Activated B cell treated with CpG ODN at 0.5 μM for 24 hours (primary cell): ENCODE data around the gene GPR152. TPM values are rescaled to one million over a fixed set of nuclear protein-coding genes. Genes with fewer than 3 reads are reported as not detected.

ENCODE experiments used
- ATAC-seq: fragments of 200-7000 bp; cut with Tn5 transposase; one replicate; pipeline ENCODE4 v1.10.0; 2021; ENCODE audit warnings: low read depth, mild to moderate bottlenecking, moderate library complexity
- CTCF ChIA-PET: fragments of 350-600 bp; sonication (Branson Sonifier 250); formaldehyde crosslinking; loops from one replicate; lab custom pipeline; 2021; ENCODE audit warnings: antibody characterized with exemption; lab: Charles Lee
- POLR2A ChIA-PET: fragments of 350-600 bp; sonication (Branson Sonifier 250); formaldehyde crosslinking; loops from one replicate; lab custom pipeline; 2021; ENCODE audit warnings: antibody characterized with exemption; lab: Charles Lee
- DNase-seq: peaks from one replicate; pipeline ENCODE4 v3.0.0; 2022
- H3K27ac Mint-ChIP-seq: one replicate; pipeline ENCODE4 v1.8.0; 2020; ENCODE audit warnings: mixed read lengths
- H3K27me3 Mint-ChIP-seq: one replicate; pipeline ENCODE4 v1.8.0; 2021; ENCODE audit warnings: mixed read lengths
- H3K36me3 Mint-ChIP-seq: one replicate; pipeline ENCODE4 v1.8.0; 2021; ENCODE audit warnings: low read depth, mixed read lengths
- H3K4me1 Mint-ChIP-seq: one replicate; pipeline ENCODE4 v1.8.0; 2021; ENCODE audit warnings: mixed read lengths
- H3K4me3 Mint-ChIP-seq: one replicate; pipeline ENCODE4 v1.8.0; 2020; ENCODE audit warnings: mild to moderate bottlenecking, mixed read lengths
- H3K9me3 Mint-ChIP-seq: one replicate; pipeline ENCODE4 v1.8.0; 2020; ENCODE audit warnings: mixed read lengths
- CTCF ChIP-seq: fragments of 200-600 bp; IDR thresholded peaks from one replicate; pipeline ENCODE4 v1.8.0; 2022; ENCODE audit warnings: antibody characterized with exemption, mild to moderate bottlenecking
- intact Hi-C: fragments of 100-400 bp; cut with micrococcal nuclease; formaldehyde crosslinking; loops from one replicate; pipeline ENCODE4 v1.15.1; 2024
- total RNA-seq: library from RNA; stranded (reverse); gene quantifications from 2 replicates; pipeline ENCODE4 v1.2.3, GENCODE V29; 2022

Gene GPR152
- total RNA-seq, 1 donor from 2014 or later, result not detected

DNA sequence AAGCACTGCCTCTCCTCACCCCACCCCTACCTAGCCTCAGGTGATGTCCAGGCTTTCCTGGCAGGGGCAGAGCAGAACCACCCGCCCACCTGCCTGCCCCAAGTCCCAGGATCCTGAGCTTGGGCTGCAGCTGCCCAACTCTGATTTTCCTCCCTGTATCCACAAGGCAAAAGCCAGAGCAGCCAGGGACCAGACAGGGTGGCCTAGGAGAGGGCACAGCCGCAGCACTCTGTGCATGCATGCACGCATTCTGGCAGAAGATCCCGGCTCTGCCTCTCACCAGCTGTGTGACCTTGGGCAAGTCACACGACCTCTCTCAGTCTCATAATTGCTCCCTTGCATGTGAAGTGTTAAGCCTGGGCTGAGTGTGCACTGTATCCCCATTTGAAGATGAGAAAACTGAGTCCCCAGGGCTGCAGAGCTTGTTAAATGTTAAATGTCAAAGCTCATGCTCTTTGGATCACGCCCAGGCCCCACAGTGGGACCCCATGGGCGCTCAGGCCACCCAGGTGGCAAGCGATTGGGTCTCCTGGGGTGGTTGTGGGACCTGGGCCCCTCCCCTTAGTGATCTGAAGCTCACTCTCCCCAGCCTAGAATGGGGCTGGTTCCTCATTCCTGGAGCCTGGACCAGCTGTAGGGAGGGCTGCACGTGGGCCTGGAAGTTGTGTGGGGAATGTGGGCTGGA, 39.9 kb downstream of the GPR152 start:
- CTCF ChIA-PET, result interaction anchor here (1.0 to 3.2 kb wide), 3 partner anchors 8 to 12 kb away, joined by 3 to 18 read pairs (median 9); partner anchors contain the start of genes PPP1CA and TBC1D10C
- no peak for ATAC-seq
- Mint-ChIP-seq H3K27ac (peak overlapping the region; percentile 76), H3K9me3 (no peaks in the 10 kb centered on the region), H3K4me1 (peaks cover 84% of the 10 kb centered on the region), H3K4me3 (peak overlapping the region; percentile 41), H3K36me3 (peaks cover 11% of the 10 kb centered on the region), H3K27me3 (no peaks in the 10 kb centered on the region)
- POLR2A ChIA-PET, result interaction anchor here (0.5 to 13.9 kb wide), 22 partner anchors 7 to 172 kb away, joined by 3 to 404 read pairs (median 5); partner anchors contain the start of genes AIP, CDK2AP2, CORO1B and POLD4
- DNase-seq, result no peak
- no peak for TF ChIP-seq CTCF
- intact Hi-C loops, result no loop called here

DNA sequence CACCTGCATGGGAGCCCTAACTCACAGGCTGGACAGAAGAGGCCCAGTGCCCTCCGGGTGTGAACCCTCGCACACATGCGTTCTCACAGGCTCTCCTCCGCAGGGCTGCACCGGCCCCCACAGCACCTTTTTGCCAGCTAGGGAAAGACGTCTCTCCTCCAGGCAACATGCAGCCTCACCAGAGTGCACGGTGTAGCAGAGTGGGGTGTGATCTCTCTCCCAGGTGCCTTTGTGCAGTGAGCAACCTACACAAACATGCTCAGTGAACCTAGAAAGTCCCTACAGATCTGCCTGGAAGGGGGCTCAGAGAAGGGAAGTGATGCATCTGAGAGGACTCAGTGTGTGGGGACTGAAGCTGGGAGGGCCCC, 40.8 kb downstream of the GPR152 start:
- H3K27me3 Mint-ChIP-seq, result no peaks in the 10 kb centered on the region
- peaks cover 85% of the 10 kb centered on the region for H3K4me1 Mint-ChIP-seq
- H3K4me3 Mint-ChIP-seq, result peak overlapping the region; percentile 59
- H3K9me3 Mint-ChIP-seq, result no peaks in the 10 kb centered on the region
- CTCF ChIA-PET, result interaction anchor here (1.0 to 3.2 kb wide), 3 partner anchors 8 to 11 kb away, joined by 3 to 18 read pairs (median 9); partner anchors contain the start of genes PPP1CA and TBC1D10C
- no peak for DNase-seq
- H3K36me3 Mint-ChIP-seq, result peaks cover 18% of the 10 kb centered on the region
- peak overlapping the region; percentile 76 for H3K27ac Mint-ChIP-seq
- TF ChIP-seq CTCF, result no peak
- peak; percentile 16 for ATAC-seq
- intact Hi-C loops, result no loop called here
- POLR2A ChIA-PET, result interaction anchor here (0.5 to 13.9 kb wide), 16 partner anchors 8 to 795 kb away, joined by 3 to 404 read pairs (median 5); partner anchors contain the start of genes AIP, CDK2AP2, CORO1B and POLD4

DNA sequence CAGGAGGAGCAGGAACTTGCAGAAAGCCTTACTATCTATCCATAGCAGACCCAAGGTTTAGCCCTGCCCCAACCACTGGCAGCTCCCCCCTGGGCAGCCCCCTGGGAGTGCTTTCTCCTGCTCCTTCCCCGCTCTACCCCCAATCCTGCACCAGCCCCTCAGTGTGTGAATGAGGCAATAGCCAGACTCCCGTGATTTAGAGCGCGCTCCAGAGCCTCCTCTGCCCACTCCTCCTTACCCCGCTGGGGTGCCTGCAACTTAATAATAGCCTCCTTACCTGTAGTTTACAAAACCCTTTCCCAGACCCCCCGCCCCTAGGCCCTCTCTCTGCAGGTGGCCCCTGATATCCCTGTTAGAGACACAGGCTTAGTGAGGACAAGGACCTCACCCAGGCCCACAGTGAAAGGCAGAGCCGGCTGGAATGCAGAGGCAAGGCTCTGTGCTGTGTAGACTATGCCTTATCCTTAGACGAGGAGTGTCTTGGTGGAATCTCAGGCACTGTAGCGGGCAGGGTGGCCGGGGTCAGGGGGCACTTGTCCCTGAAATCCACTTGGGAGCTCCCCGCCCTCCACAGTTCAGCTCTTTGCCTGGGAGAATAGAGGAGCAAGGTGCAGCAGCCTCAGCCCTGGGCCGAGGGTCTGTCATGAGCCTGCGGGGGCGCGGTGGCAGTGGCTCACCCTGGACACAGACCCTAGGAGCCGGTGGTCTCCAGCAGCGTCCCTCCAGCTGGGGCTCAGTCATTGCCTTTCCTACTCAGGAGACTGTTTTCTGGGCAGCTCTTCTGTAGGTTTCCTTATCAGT, 41.3 kb downstream of the GPR152 start:
- TF ChIP-seq CTCF, result no peak
- DNase-seq (no peak), ATAC-seq (no peak)
- ChIA-PET POLR2A (interaction anchor here (0.5 to 13.9 kb wide), 13 partner anchors 9 to 795 kb away, joined by 3 to 404 read pairs (median 5); partner anchors contain the start of genes CORO1B, POLD4, PPP1CA and PTPRCAP), CTCF (interaction anchor here (1.0 to 3.2 kb wide), 3 partner anchors 8 to 10 kb away, joined by 3 to 18 read pairs (median 9); partner anchors contain the start of genes PPP1CA and TBC1D10C)
- Mint-ChIP-seq H3K4me1 (peaks cover 85% of the 10 kb centered on the region), H3K27me3 (no peaks in the 10 kb centered on the region), H3K4me3 (peak overlapping the region; percentile 80), H3K36me3 (peaks cover 21% of the 10 kb centered on the region), H3K27ac (peak overlapping the region; percentile 95), H3K9me3 (no peaks in the 10 kb centered on the region)
- intact Hi-C loops, result loop anchor here (1.0 kb wide), 1 partner anchor 8 kb away; no protein-coding TSS in a partner anchor

DNA sequence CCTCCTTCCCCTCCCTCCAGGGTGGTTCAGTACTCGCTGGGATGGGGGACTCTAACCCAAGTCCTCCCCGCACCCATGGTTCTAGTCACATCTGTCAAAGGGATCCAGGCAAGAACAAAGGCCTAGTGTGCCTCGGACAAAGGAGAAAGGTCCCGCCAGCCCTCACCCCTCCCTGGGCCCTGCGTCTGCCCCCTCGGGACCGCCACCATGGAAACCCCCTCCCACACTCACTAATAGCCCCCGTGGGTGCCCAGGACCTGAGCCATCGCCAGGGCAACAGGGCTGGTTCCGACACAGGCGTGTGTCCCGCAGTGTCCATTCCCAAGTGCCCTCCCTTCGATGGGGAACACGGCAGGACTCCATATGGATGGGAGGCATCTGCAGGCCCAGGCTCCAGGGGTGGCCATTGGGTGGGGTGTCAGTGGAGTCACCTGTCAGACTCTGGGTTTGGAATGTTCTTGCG, 42.1 kb downstream of the GPR152 start:
- no peaks in the 10 kb centered on the region for H3K27me3 Mint-ChIP-seq
- H3K4me3 Mint-ChIP-seq, result peak overlapping the region; percentile 80
- TF ChIP-seq CTCF, result no peak
- ATAC-seq (no peak), DNase-seq (no peak)
- no peaks in the 10 kb centered on the region for H3K9me3 Mint-ChIP-seq
- H3K27ac Mint-ChIP-seq, result peak overlapping the region; percentile 95
- ChIA-PET CTCF (interaction anchor here (3.2 kb wide), 1 partner anchor 9 kb away, joined by 18 read pairs; the partner anchor contains the start of gene PPP1CA), POLR2A (interaction anchor here (2.5 to 13.9 kb wide), 2 partner anchors 8 to 10 kb away, joined by 22 to 404 read pairs; partner anchors contain the start of genes PPP1CA and TBC1D10C)
- H3K36me3 Mint-ChIP-seq, result peaks cover 27% of the 10 kb centered on the region
- peaks cover 89% of the 10 kb centered on the region for H3K4me1 Mint-ChIP-seq
- intact Hi-C loops, result loop anchor here (1.0 kb wide), 1 partner anchor 9 kb away; no protein-coding TSS in a partner anchor
